DOHH2 (cell line): ENCODE data around the gene CACYBP.

Experiments used
- H3F3A ChIP-seq: fragments of 200-600 bp; sonication (generic), shearing (Covaris generic); 2 replicates; pipeline ENCODE4 v1.6.0; 2016; ENCODE audit warnings: antibody characterized with exemption, mild to moderate bottlenecking; ENCODE audit not compliant: control insufficient read depth, insufficient read depth
- H3K27ac ChIP-seq: fragments of 200-600 bp; sonication (generic); 2 replicates; pipeline ENCODE4 v1.5.1; 2014; ENCODE audit warnings: low read depth, mild to moderate bottlenecking, low read length, moderate library complexity
- H3K27me3 ChIP-seq: fragments of 200-600 bp; sonication (generic); 2 replicates; pipeline ENCODE4 v1.6.1; 2014; ENCODE audit warnings: mild to moderate bottlenecking, low read length, mixed read lengths; ENCODE audit not compliant: control insufficient read depth
- H3K36me3 ChIP-seq: fragments of 200-600 bp; sonication (generic); 2 replicates; pipeline ENCODE4 v1.6.1; 2014; ENCODE audit warnings: mild to moderate bottlenecking, low read length, moderate library complexity, mixed read lengths; ENCODE audit not compliant: control insufficient read depth
- H3K4me1 ChIP-seq: fragments of 200-600 bp; sonication (generic); 2 replicates; pipeline ENCODE4 v1.6.1; 2014; ENCODE audit warnings: mild to moderate bottlenecking, low read length, mixed read lengths; ENCODE audit not compliant: control insufficient read depth
- H3K4me2 ChIP-seq: fragments of 200-600 bp; sonication (generic); 2 replicates; pipeline ENCODE4 v1.6.0; 2014; ENCODE audit warnings: mild to moderate bottlenecking, low read length, moderate library complexity
- H3K4me3 ChIP-seq: fragments of 200-600 bp; sonication (generic); 2 replicates; pipeline ENCODE4 v1.5.1; 2014; ENCODE audit warnings: mild to moderate bottlenecking, low read length, mixed read lengths
- H3K79me2 ChIP-seq: fragments of 200-600 bp; sonication (generic); 2 replicates; pipeline ENCODE4 v1.6.1; 2014; ENCODE audit warnings: mild to moderate bottlenecking, low read length, mixed read lengths; ENCODE audit not compliant: control insufficient read depth
- H3K9me2 ChIP-seq: fragments of 200-600 bp; sonication (generic); replicated peaks from 2 replicates; pipeline ENCODE4 v1.6.1; 2014; ENCODE audit warnings: mild to moderate bottlenecking, low read length, mixed read lengths; ENCODE audit not compliant: control insufficient read depth
- H3K9me3 ChIP-seq: fragments of 200-600 bp; sonication (generic); 2 replicates; pipeline ENCODE4 v1.6.1; 2014; ENCODE audit warnings: antibody characterized with exemption, low read length, mixed read lengths; ENCODE audit not compliant: control insufficient read depth, insufficient read depth
- H4K20me1 ChIP-seq: fragments of 200-600 bp; sonication (generic); 2 replicates; pipeline ENCODE4 v1.6.0; 2014; ENCODE audit warnings: low read depth, mild to moderate bottlenecking, antibody characterized with exemption, low read length, moderate library complexity; ENCODE audit not compliant: control insufficient read depth, insufficient read depth
- CTCF ChIP-seq: fragments of 200-600 bp; sonication (generic); IDR thresholded peaks from one replicate; pipeline ENCODE4 v1.5.1; 2014; ENCODE audit warnings: antibody characterized with exemption, mild to moderate bottlenecking, low read depth, low read length; ENCODE audit not compliant: poor library complexity, severe bottlenecking
- EZH2phosphoT487 ChIP-seq: fragments of 200-600 bp; sonication (generic); IDR thresholded peaks from 2 replicates; pipeline ENCODE4 v1.6.1; 2017; ENCODE audit warnings: borderline replicate concordance, mild to moderate bottlenecking, antibody characterized with exemption, low read length, moderate library complexity, mixed read lengths

Gene CACYBP

GRCh38 chr1:175054736-175055135 lies 55.0 kb downstream of the CACYBP start:
- no peaks in the 10 kb centered on the region for H3K79me2 ChIP-seq
- peaks cover 22% of the 10 kb centered on the region for H3K27me3 ChIP-seq
- no peaks in the 10 kb centered on the region for H3K4me1 ChIP-seq
- no peaks in the 10 kb centered on the region for H4K20me1 ChIP-seq
- H3F3A ChIP-seq, result no peaks in the 10 kb centered on the region
- no peak overlapping the region for H3K4me3 ChIP-seq
- no peak overlapping the region for H3K27ac ChIP-seq
- 0 out of 2 replicates have a peak, but pooled peaks cover 4% of the 10 kb centered on the region for H3K9me3 ChIP-seq
- H3K9me2 ChIP-seq, result no peaks in the 10 kb centered on the region; the same call in 1 of the 2 replicates
- H3K4me2 ChIP-seq, result no peak overlapping the region
- TF ChIP-seq EZH2phosphoT487 (no peak), CTCF (no peak)
- H3K36me3 ChIP-seq, result no peaks in the 10 kb centered on the region
